NB4 (cell line): ENCODE measurements around the gene DNAH1.

Experiments used
- DNase-seq: peaks from one replicate; pipeline ENCODE4 v3.0.0; 2010; ENCODE audit warnings: low read depth
- H3K4me3 ChIP-seq: one replicate; pipeline ENCODE4 v1.5.1; 2011; ENCODE audit warnings: mild to moderate bottlenecking, low read depth, low read length, moderate library complexity
- CTCF ChIP-seq: IDR thresholded peaks from one replicate; pipeline ENCODE4 v1.5.1; 2012; ENCODE audit warnings: low read depth, low read length
- MAX ChIP-seq: IDR thresholded peaks from 2 replicates; pipeline ENCODE4 v1.6.1; 2011; ENCODE audit warnings: low read depth, low read length
- MYC ChIP-seq: IDR thresholded peaks from 2 replicates; pipeline ENCODE4 v1.6.1; 2011; ENCODE audit warnings: low read depth, low read length
- POLR2A ChIP-seq: IDR thresholded peaks from 2 replicates; pipeline ENCODE4 v1.6.1; 2011; ENCODE audit warnings: mild to moderate bottlenecking; ENCODE audit not compliant: insufficient read length; ENCODE audit errors: extremely low read depth

The DNAH1 gene

GRCh38 chr3:52395503-52395865 is 79.4 kb downstream of the DNAH1 start:
- TF ChIP-seq MAX (no peak), MYC (no peak), POLR2A (no peak), CTCF (no peak)
- no peak for DNase-seq
- H3K4me3 ChIP-seq: no peak overlapping the region

- DNase-seq: no peak
- no peak overlapping the region for H3K4me3 ChIP-seq
- TF ChIP-seq MYC (no peak), CTCF (no peak), MAX (no peak), POLR2A (no peak)
These were observed 80.1 kb downstream of the DNAH1 start for GRCh38 chr3:52396011-52396906.

- no peak for DNase-seq
- H3K4me3 ChIP-seq: no peak overlapping the region
- TF ChIP-seq MYC (no peak), CTCF (no peak), POLR2A (no peak), MAX (no peak)
These were observed 80.9 kb downstream of the DNAH1 start for GRCh38 chr3:52396907-52397591.

GRCh38 chr3:52397676-52398399 is 81.7 kb downstream of the DNAH1 start:
- no peak for DNase-seq
- no peak overlapping the region for H3K4me3 ChIP-seq
- TF ChIP-seq MYC (no peak), CTCF (no peak), MAX (no peak), POLR2A (no peak)

- no peak for DNase-seq
- TF ChIP-seq CTCF: no peak
- TF ChIP-seq POLR2A: no peak
- no peak for TF ChIP-seq MAX
- no peak overlapping the region for H3K4me3 ChIP-seq
These were observed 82.6 kb downstream of the DNAH1 start for GRCh38 chr3:52398670-52399081.
